Thyroid gland (tissue), 4 donors: Measurements from ENCODE around the gene SRP54. TPM values are rescaled to one million over a fixed set of nuclear protein-coding genes. Genes with fewer than 3 reads are reported as not detected.
"Not testable (repeated sequence)": the region's sequence is repeated elsewhere in the genome, so short reads cannot be mapped to it uniquely, and the experiment has no call there.

ENCODE experiments used
- DNase-seq, 2 donors: peaks; one replicate each; pipeline ENCODE4 v3.0.0-alpha.2; 2019
- H3K27ac ChIP-seq, 3 donors: fragments of 200-600 bp; sonication (generic); 1 replicate in 2 of 3; 2 replicates in 1 of 3; pipeline ENCODE4 v1.5.1; 2016 to 2019; ENCODE audit warnings: mild to moderate bottlenecking in 1 of 3, moderate library complexity in 1 of 3
- H3K27me3 ChIP-seq: fragments of 200-600 bp; sonication (generic); one replicate; pipeline ENCODE4 v1.5.1; 2019
- H3K36me3 ChIP-seq, 2 donors: fragments of 200-600 bp; sonication (generic); one replicate each; pipeline ENCODE4 v1.5.1; 2016 to 2019
- H3K4me1 ChIP-seq, 2 donors: fragments of 200-600 bp; sonication (generic); one replicate each; pipeline ENCODE4 v1.5.1; 2017 to 2019
- H3K4me3 ChIP-seq, 3 donors: fragments of 200-600 bp; sonication (generic); replicated peaks in 1 of 3; 1 replicate in 2 of 3; 2 replicates in 1 of 3; pipeline ENCODE4 v1.5.1; 2016; ENCODE audit warnings: mild to moderate bottlenecking in 1 of 3
- H3K9me3 ChIP-seq: fragments of 200-600 bp; sonication (generic); one replicate; pipeline ENCODE4 v1.5.1; 2017
- CTCF ChIP-seq, 6 experiments: fragments of 200-600 bp in 3 of 6; fragments of 450-650 bp in 3 of 6; sonication (generic) in 3 of 6; IDR thresholded peaks; one replicate each; pipeline ENCODE4 v1.5.1; 2016 to 2019; ENCODE audit warnings: antibody characterized with exemption in 6 of 6, mild to moderate bottlenecking in 2 of 6, inconsistent platforms in 1 of 6, moderate library complexity in 1 of 6
- POLR2A ChIP-seq, 2 donors: fragments of 450-650 bp; IDR thresholded peaks; one replicate each; pipeline ENCODE4 v1.6.1; 2017; ENCODE audit warnings: antibody characterized with exemption in 2 of 2, mild to moderate bottlenecking in 2 of 2, moderate library complexity in 1 of 2
- WGBS, 2 donors: methylation state at CpG; one replicate each; pipeline ENCODE4 v1.1.5; 2017; 5-methylcytosine and 5-hydroxymethylcytosine counted together
- intact Hi-C: fragments of 100-400 bp; cut with DNase I; formaldehyde crosslinking; loops from one replicate; pipeline ENCODE4 v1.15.1; 2023
- total RNA-seq, 4 donors: library from RNA; depleted of rRNA; stranded (reverse); fragments of >200 nt; gene quantifications; one replicate each; pipeline ENCODE4 v1.2.3, GENCODE V29; 2016

SRP54 gene
- total RNA-seq, 4 donors from 2014 or later = 58.5 to 122 (median 79.7) TPM

- Histone ChIP-seq H3K4me1 (peaks cover 18 to 39% of the 10 kb centered on the region in 2 donors), H3K9me3 (no peaks in the 10 kb centered on the region), H3K27me3 (no peaks in the 10 kb centered on the region), H3K36me3 (peaks cover 8 to 10% of the 10 kb centered on the region in 2 donors), H3K4me3 (no peak overlapping the region), H3K27ac (peak overlapping the region in 2 of 3 donors; percentile 2 to 10)
- DNase-seq = no peak
- TF ChIP-seq CTCF (IDR thresholded peaks at IDR 0.05) = no peak
- no peak for TF ChIP-seq POLR2A (IDR thresholded peaks at IDR 0.05)
- intact Hi-C loops = no loop called here
- WGBS, 2 donors = 52 to 54% methylated on average over 1 of the region's 1 CpG
Observed at GRCh38 chr14:35050652-35051051, 67.9 kb downstream of the SRP54 start.

- TF ChIP-seq POLR2A (IDR thresholded peaks at IDR 0.05) (no peak), CTCF (IDR thresholded peaks at IDR 0.05) (no peak)
- H3K9me3 ChIP-seq = no peaks in the 10 kb centered on the region
- no peaks in the 10 kb centered on the region for H3K27me3 ChIP-seq
- peaks cover 8 to 10% of the 10 kb centered on the region in 2 donors for H3K36me3 ChIP-seq
- WGBS, 2 donors = 92 to 95% methylated on average over 1 of the region's 1 CpG
- no peak for DNase-seq
- intact Hi-C loops = no loop called here
- H3K4me1 ChIP-seq = peaks cover 18 to 39% of the 10 kb centered on the region in 2 donors
- no peak overlapping the region for H3K4me3 ChIP-seq
- H3K27ac ChIP-seq = peak overlapping the region in 1 of 3 donors; percentile 19
Observed at GRCh38 chr14:35051796-35052195, 69.0 kb downstream of the SRP54 start.

DNA sequence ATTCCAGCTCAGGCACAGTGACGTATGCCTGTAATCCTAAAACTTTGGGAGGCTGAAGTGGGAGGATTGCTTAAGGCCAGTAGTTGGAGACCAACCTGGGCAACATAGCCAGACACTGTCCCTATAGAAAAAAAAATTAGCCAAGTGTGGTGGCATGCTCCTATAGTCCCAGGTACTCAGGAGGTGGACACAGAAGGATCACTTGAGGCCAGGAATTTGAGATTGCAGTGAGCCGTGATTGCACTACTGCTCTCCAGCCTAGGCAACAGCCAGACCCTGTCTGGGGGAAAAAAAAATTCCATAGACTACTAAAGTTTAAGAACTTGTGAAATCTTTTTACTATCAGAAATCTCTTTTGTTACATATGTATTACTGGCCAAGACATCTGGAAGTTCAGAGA is 69.8 kb downstream of the SRP54 start:
- H3K9me3 ChIP-seq = no peaks in the 10 kb centered on the region
- peak; percentile 29 to 34 for DNase-seq
- TF ChIP-seq CTCF (IDR thresholded peaks at IDR 0.05) (no peak), POLR2A (IDR thresholded peaks at IDR 0.05) (no peak)
- H3K27me3 ChIP-seq = no peaks in the 10 kb centered on the region
- intact Hi-C loops = no loop called here
- H3K4me1 ChIP-seq = peaks cover 14 to 34% of the 10 kb centered on the region in 2 donors
- no peak overlapping the region for H3K4me3 ChIP-seq
- H3K27ac ChIP-seq = peak overlapping the region in 1 of 3 donors; percentile 19
- peaks cover 8 to 10% of the 10 kb centered on the region in 2 donors for H3K36me3 ChIP-seq
- WGBS, 2 donors = 74 to 78% methylated on average over 2 of the region's 2 CpGs

- H3K4me3 ChIP-seq, H3K27me3 ChIP-seq, H3K4me1 ChIP-seq, H3K9me3 ChIP-seq, intact Hi-C loops: not testable (repeated sequence)
- peak; percentile 15 to 32 for DNase-seq
- WGBS, 2 donors = 81 to 90% methylated on average over 1 of the region's 1 CpG
- peaks cover 9 to 12% of the 10 kb centered on the region in 2 donors for H3K36me3 ChIP-seq
- H3K27ac ChIP-seq = peak overlapping the region in 1 of 3 donors; percentile 32
Observed at GRCh38 chr14:35061113-35061791, 78.5 kb downstream of the SRP54 start.

GRCh38 chr14:35065731-35066130 is 82.9 kb downstream of the SRP54 start:
- DNase-seq, H3K4me3 ChIP-seq, H3K27ac ChIP-seq, intact Hi-C loops, H3K4me1 ChIP-seq, H3K27me3 ChIP-seq, H3K36me3 ChIP-seq, H3K9me3 ChIP-seq: not testable (repeated sequence)
- WGBS, 2 donors = 84 to 87% methylated on average over 5 of the region's 5 CpGs

DNA sequence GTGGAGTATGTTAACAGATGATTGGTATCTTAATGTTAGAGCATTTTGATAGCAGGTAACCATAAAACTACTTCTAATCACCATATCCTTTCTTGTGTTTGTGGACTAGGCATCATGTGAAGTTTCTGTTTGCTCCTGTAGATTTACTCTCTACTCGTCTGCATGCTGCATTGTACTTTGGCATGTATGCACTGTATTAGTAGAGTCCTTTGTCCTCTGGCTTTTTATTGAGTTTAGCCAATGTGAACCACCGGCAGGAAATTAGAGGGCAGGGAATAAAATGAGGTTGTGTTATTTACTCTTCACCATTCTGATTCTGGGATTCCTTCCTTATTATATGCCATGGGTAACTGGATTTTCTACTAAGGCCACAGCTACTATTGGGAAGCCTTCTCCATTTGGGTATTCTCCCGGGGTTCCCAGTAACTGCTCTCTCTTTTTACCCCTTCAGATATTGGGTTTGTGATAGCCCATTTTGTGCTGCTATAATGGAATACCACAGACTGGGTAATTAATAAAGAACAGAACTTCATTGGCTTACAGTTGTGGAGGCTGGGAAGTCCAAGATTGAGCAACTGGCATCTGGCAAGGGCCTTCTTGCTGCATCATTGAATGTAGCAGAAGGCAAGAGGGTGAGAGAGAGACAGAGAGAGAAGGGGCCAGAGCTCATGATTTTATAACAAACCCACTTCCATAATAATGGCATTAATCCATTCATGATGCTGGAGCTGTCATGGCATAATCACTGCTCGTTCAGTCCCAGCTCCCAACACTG is 85.6 kb downstream of the SRP54 start:
- intact Hi-C loops = no loop called here
- TF ChIP-seq CTCF (IDR thresholded peaks at IDR 0.05) = no peak
- no peak for TF ChIP-seq POLR2A (IDR thresholded peaks at IDR 0.05)
- DNase-seq = no peak
- no peaks in the 10 kb centered on the region for H3K4me1 ChIP-seq
- H3K27ac ChIP-seq = no peak overlapping the region
- no peaks in the 10 kb centered on the region for H3K27me3 ChIP-seq
- no peaks in the 10 kb centered on the region for H3K9me3 ChIP-seq
- 97 to 98% methylated on average over 4 of the region's 4 CpGs for WGBS, 2 donors
- peaks cover 5 to 6% of the 10 kb centered on the region in 2 donors for H3K36me3 ChIP-seq
- H3K4me3 ChIP-seq = no peak overlapping the region
